PC-3 (cell line): ENCODE results near the gene FBXO5.

Source experiments
- EZH2 ChIP-seq: fragments of 300-600 bp; sonication (generic); IDR thresholded peaks from one replicate; pipeline ENCODE4 v1.6.1; 2017; ENCODE audit warnings: antibody characterized with exemption, mild to moderate bottlenecking, low read length; ENCODE audit not compliant: unreplicated experiment
- EZH2phosphoT487 ChIP-seq: fragments of 300-600 bp; sonication (generic); IDR thresholded peaks from 2 replicates; pipeline ENCODE4 v1.6.1; 2018; ENCODE audit warnings: mild to moderate bottlenecking, antibody characterized with exemption, low read length, borderline replicate concordance
- TF ChIP-seq, protein P1 (sequence below): fragments of 300-600 bp; sonication (generic); conservative IDR thresholded peaks from 2 replicates; pipeline ENCODE4 v1.5.1; 2017; ENCODE audit warnings: antibody characterized with exemption, low read depth, mild to moderate bottlenecking, low read length

DNA sequence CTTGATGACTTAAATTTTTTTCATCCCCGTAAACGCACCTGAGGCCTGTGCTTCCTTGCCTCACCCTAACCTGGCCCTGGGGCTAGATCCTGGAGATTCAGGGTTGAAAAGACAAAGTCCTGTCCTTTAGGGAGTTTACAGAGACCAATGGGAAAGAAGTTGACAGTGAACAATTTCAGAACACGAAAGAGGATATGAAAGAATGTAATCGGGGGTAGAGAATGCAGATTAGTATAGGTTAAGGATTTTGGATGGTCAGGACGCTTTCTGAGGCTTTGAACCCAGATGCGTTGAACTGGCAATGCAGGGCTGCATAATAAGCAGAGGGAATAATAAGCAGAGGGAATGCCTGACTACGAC lies 1.7 kb upstream of the FBXO5 start:
- TF ChIP-seq, protein P1, sequence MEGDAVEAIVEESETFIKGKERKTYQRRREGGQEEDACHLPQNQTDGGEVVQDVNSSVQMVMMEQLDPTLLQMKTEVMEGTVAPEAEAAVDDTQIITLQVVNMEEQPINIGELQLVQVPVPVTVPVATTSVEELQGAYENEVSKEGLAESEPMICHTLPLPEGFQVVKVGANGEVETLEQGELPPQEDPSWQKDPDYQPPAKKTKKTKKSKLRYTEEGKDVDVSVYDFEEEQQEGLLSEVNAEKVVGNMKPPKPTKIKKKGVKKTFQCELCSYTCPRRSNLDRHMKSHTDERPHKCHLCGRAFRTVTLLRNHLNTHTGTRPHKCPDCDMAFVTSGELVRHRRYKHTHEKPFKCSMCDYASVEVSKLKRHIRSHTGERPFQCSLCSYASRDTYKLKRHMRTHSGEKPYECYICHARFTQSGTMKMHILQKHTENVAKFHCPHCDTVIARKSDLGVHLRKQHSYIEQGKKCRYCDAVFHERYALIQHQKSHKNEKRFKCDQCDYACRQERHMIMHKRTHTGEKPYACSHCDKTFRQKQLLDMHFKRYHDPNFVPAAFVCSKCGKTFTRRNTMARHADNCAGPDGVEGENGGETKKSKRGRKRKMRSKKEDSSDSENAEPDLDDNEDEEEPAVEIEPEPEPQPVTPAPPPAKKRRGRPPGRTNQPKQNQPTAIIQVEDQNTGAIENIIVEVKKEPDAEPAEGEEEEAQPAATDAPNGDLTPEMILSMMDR, result no peak
- TF ChIP-seq EZH2 (no peak), EZH2phosphoT487 (no peak)
